GF-D8 (cell line): Measurements from ENCODE around the gene MTTP.

Experiments used
- DNase-seq: peaks from one replicate; lab custom pipeline; 2025; lab: John Stamatoyannopoulos, UW

Gene MTTP

GRCh38 chr4:99642725-99643489 is 68.3 kb downstream of the MTTP start:
- DNase-seq: no peak

- no peak for DNase-seq
These were observed 69.8 kb downstream of the MTTP start for GRCh38 chr4:99644453-99644852.

GRCh38 chr4:99645036-99645435 is 70.4 kb downstream of the MTTP start:
- no peak for DNase-seq

- DNase-seq: no peak
These were observed 71.0 kb downstream of the MTTP start for GRCh38 chr4:99645638-99646037.

GRCh38 chr4:99647071-99647470 is 72.4 kb downstream of the MTTP start:
- DNase-seq: no peak

GRCh38 chr4:99648321-99648720 is 73.7 kb downstream of the MTTP start:
- DNase-seq: no peak

- DNase-seq: no peak
These were observed 74.6 kb downstream of the MTTP start for GRCh38 chr4:99649208-99649607.

GRCh38 chr4:99649778-99650177 is 75.2 kb downstream of the MTTP start:
- DNase-seq: no peak

- DNase-seq: no peak
These were observed 76.6 kb downstream of the MTTP start for GRCh38 chr4:99651016-99651769.

GRCh38 chr4:99651811-99652485 is 77.3 kb downstream of the MTTP start:
- DNase-seq: no peak

- no peak for DNase-seq
These were observed 78.2 kb downstream of the MTTP start for GRCh38 chr4:99652596-99653436.

- DNase-seq: no peak
These were observed 79.3 kb downstream of the MTTP start for GRCh38 chr4:99653916-99654315.

- no peak for DNase-seq
These were observed 79.7 kb downstream of the MTTP start for GRCh38 chr4:99654361-99654761.

GRCh38 chr4:99655308-99656081 is 80.9 kb downstream of the MTTP start:
- DNase-seq: no peak

- no peak for DNase-seq
These were observed 83.2 kb downstream of the MTTP start, which contains the start of gene C4orf54 for GRCh38 chr4:99657798-99658197. C4orf54 (minus strand) TSS chr4:99657828; CDS start chr4:99654648, 3,180 bp downstream.

- DNase-seq: no peak
These were observed 84.0 kb downstream of the MTTP start for GRCh38 chr4:99658666-99659065.

GRCh38 chr4:99661907-99662306 is 87.3 kb downstream of the MTTP start:
- DNase-seq: no peak

- no peak for DNase-seq
These were observed 90.1 kb downstream of the MTTP start for GRCh38 chr4:99664716-99665115.

GRCh38 chr4:99665983-99666382 is 91.4 kb downstream of the MTTP start:
- DNase-seq: no peak

GRCh38 chr4:99668472-99668871 is 93.8 kb downstream of the MTTP start:
- DNase-seq: no peak

GRCh38 chr4:99669084-99669483 is 94.5 kb downstream of the MTTP start:
- no peak for DNase-seq
